Peyer's patch (tissue), 4 donors: Measurements from ENCODE around the gene SPAG7.

Source experiments
- POLR2A ChIP-seq, 2 donors: fragments of 450-650 bp; IDR thresholded peaks; one replicate each; pipeline ENCODE4 v1.5.1; 2017; ENCODE audit warnings: antibody characterized with exemption in 2 of 2, mild to moderate bottlenecking in 2 of 2, moderate library complexity in 2 of 2
- TF ChIP-seq, protein P1 (sequence below), 6 experiments: fragments of 450-650 bp in 4 of 6; fragments of 200-600 bp in 2 of 6; sonication (generic) in 1 of 6; IDR thresholded peaks; one replicate each; pipeline ENCODE4 v1.5.1; 2017 to 2019; ENCODE audit warnings: antibody characterized with exemption in 6 of 6, mild to moderate bottlenecking in 3 of 6, moderate library complexity in 1 of 6

DNA sequence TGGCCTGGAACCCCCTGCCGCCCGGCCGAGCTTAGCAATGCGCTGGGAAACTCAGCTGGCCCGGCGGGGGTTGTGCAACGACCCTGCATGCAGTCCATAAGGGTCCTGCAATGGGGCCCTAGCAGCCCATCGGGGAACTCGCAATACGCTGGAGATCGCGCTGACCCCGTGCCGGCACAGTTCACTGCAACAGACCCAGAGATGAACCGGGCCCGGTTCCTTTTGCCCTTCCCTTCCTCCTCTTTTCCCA is 28.1 kb downstream of the SPAG7 start:
- TF ChIP-seq, protein P1, sequence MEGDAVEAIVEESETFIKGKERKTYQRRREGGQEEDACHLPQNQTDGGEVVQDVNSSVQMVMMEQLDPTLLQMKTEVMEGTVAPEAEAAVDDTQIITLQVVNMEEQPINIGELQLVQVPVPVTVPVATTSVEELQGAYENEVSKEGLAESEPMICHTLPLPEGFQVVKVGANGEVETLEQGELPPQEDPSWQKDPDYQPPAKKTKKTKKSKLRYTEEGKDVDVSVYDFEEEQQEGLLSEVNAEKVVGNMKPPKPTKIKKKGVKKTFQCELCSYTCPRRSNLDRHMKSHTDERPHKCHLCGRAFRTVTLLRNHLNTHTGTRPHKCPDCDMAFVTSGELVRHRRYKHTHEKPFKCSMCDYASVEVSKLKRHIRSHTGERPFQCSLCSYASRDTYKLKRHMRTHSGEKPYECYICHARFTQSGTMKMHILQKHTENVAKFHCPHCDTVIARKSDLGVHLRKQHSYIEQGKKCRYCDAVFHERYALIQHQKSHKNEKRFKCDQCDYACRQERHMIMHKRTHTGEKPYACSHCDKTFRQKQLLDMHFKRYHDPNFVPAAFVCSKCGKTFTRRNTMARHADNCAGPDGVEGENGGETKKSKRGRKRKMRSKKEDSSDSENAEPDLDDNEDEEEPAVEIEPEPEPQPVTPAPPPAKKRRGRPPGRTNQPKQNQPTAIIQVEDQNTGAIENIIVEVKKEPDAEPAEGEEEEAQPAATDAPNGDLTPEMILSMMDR (IDR thresholded peaks at IDR 0.05): no peak
- TF ChIP-seq POLR2A (IDR thresholded peaks at IDR 0.05): no peak
